ENCODE measurements around the gene CDX4.
"Not testable (repeated sequence)": the region's sequence is repeated elsewhere in the genome, so short reads cannot be mapped to it uniquely, and the experiment has no call there.

Gene CDX4

DNA sequence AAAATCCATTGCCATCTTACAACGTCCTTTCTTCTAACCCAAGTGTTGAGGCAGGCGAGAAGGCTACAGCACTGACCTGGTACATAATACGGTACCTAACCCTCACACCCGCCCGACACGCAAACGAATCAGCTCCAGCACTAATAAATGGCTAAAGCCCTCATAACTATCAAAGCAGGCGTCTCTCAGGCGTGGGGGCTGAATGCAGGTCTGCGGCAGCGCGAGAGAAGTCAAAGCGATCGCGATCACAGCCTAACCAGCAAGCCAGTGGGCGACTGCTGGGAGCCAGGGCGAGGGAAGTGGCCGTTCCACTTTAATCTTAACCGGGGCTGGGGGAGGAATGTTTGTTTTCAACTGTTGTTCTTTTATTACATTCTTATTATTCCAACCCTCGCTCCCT lies 1.5 kb downstream of the CDX4 start:
- no peak for DNase-seq (ENCODE audit: low read depth)
- no peak for TF ChIP-seq CTCF (conservative IDR thresholded peaks at IDR 0.05; ENCODE audit: control insufficient read depth, insufficient read depth, low read depth, low read length)
- no peak overlapping the region for H3K4me3 ChIP-seq (ENCODE audit: control insufficient read depth, low read depth, low read length)

DNA sequence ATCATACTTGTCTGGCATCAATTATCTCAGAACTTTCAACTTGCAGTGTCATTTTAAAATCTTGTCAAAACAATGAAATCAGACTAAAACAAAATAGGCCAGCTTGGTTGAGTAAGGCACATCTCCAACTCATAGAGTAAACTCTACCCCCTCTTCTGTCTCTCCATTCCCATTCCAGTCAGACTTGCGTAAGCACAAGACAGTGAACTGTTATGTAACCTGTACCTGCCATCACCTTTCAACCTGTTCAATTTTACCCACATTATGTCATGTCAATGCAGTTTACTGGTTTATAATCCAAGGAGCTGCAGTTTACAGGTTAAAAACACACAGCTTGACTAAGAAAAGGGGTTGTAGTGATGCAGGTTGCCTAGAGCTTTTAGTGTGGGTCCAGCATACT lies 8.3 kb downstream of the CDX4 start:
- H3K4me3 ChIP-seq (ENCODE audit: control insufficient read depth, low read depth, low read length): no peak overlapping the region
- DNase-seq (ENCODE audit: low read depth): no peak
- TF ChIP-seq CTCF (conservative IDR thresholded peaks at IDR 0.05; ENCODE audit: control insufficient read depth, insufficient read depth, low read depth, low read length): no peak

- no peak for DNase-seq (ENCODE audit: low read depth)
- no peak for TF ChIP-seq CTCF (conservative IDR thresholded peaks at IDR 0.05; ENCODE audit: control insufficient read depth, insufficient read depth, low read depth, low read length)
- H3K4me3 ChIP-seq (ENCODE audit: control insufficient read depth, low read depth, low read length): no peak overlapping the region
Observed at GRCh38 chrX:73457306-73457705, 10.5 kb downstream of the CDX4 start.

GRCh38 chrX:73468376-73468775 lies 21.5 kb downstream of the CDX4 start:
- H3K4me3 ChIP-seq (ENCODE audit: control insufficient read depth, low read depth, low read length): no peak overlapping the region
- TF ChIP-seq CTCF (conservative IDR thresholded peaks at IDR 0.05; ENCODE audit: control insufficient read depth, insufficient read depth, low read depth, low read length): no peak
- no peak for DNase-seq (ENCODE audit: low read depth)

GRCh38 chrX:73478961-73479360 lies 32.1 kb downstream of the CDX4 start:
- no peak for TF ChIP-seq CTCF (conservative IDR thresholded peaks at IDR 0.05; ENCODE audit: control insufficient read depth, insufficient read depth, low read depth, low read length)
- H3K4me3 ChIP-seq (ENCODE audit: control insufficient read depth, low read depth, low read length): no peak overlapping the region
- no peak for DNase-seq (ENCODE audit: low read depth)

DNA sequence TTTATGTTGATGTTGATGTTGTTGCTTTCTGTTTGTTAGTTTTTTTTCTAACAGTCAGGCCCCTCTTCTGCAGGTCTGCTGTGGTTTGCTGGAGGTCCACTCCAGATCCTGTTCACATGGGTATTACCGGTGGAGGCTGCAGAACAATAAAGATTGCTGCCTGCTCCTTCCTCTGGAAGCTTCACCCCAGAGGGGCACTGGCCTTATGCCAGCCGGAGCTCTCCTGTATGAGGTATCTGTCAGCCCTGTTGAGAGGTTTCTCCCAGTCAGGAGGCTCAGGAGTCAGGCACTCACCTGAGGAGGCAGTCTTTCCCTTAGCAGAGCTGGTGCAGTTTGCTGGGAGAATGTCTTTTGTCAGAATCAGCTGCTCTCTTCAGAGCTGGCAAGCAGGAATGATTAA lies 34.7 kb downstream of the CDX4 start:
- no peak overlapping the region for H3K4me3 ChIP-seq (ENCODE audit: control insufficient read depth, low read depth, low read length)
- DNase-seq (ENCODE audit: low read depth): no peak
- TF ChIP-seq CTCF (conservative IDR thresholded peaks at IDR 0.05; ENCODE audit: control insufficient read depth, insufficient read depth, low read depth, low read length): no peak

GRCh38 chrX:73490661-73491060 lies 43.8 kb downstream of the CDX4 start:
- no peak for DNase-seq (ENCODE audit: low read depth)
- no peak overlapping the region for H3K4me3 ChIP-seq (ENCODE audit: control insufficient read depth, low read depth, low read length)
- TF ChIP-seq CTCF (conservative IDR thresholded peaks at IDR 0.05; ENCODE audit: control insufficient read depth, insufficient read depth, low read depth, low read length): no peak

GRCh38 chrX:73492178-73492577 lies 45.3 kb downstream of the CDX4 start:
- DNase-seq (ENCODE audit: low read depth): not testable (repeated sequence)

More at GRCh38 chrX:73492178-73492577, 45.3 kb downstream of the CDX4 start:
- H3K4me3 ChIP-seq (ENCODE audit: control insufficient read depth, low read depth, low read length): not testable (repeated sequence)
